CD4-positive, alpha-beta T cell treated with Interleukin-10 for 1 hour (primary cell): ENCODE data around the gene MOGAT2.

ENCODE experiments used
- DNase-seq: peaks from one replicate; pipeline ENCODE4 v3.0.0-alpha.2; 2020

The MOGAT2 gene

GRCh38 chr11:75760243-75760642 lies 42.6 kb downstream of the MOGAT2 start:
- DNase-seq: no peak

DNA sequence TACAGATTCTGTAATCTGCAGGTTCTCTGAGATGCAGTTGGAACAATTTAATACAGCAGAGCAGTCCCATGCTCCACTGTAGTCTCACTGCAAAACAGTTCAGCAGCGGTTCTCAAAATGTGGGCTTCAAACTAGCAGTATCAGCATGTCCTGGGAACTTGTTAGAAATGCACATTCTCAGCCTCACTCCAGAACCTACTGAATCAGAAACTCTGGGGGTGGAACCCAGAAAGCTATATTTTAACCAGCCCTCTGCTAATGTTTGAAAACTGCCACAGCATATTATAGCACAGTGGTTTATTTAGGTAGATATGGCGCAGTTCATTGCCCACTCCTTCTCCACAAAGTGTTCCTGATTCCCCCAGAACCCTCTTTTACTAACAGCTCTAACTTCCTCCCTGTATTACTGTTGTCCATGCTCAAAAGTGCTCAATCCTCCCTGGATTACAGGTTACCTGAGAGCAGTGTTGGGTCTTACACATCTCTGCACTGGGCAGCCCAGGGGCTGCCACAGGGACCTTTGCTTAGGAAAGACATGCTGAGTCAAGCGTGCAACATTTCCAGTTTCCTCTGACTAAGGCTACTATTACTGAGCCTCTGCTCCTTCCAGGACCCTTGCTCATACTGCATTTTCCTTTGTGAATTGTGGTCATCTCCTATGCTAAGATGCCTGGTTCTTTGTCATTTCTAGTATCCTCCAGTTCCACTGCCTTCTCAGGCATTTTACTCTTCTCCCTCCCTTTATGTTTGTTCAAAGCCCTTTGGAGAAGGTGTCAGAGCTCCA lies 43.3 kb downstream of the MOGAT2 start:
- DNase-seq: no peak

GRCh38 chr11:75762158-75762557 lies 44.5 kb downstream of the MOGAT2 start:
- no peak for DNase-seq

GRCh38 chr11:75762885-75763284 lies 45.2 kb downstream of the MOGAT2 start:
- no peak for DNase-seq

DNA sequence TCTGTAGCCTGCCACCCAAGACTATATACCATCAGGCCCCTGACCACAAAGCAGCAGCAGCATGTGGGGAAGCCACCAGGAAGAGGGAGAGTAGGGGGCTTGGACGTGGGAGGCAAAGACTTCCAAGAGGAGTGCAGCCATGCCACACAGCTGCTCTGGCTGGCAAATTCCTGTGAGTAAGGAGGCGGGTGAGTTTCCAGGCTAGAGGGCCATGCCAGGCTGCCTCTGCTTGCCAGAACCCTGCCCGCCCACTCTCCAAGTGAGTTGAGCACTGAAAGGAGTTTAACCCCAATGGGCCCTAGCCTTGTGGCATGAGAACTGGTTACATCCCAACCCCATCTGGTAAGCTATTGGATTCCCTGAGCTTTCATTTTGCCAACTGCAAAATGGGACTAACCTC lies 46.2 kb downstream of the MOGAT2 start:
- DNase-seq: no peak

- DNase-seq: no peak
Measured at GRCh38 chr11:75765116-75765515, 47.5 kb downstream of the MOGAT2 start.

DNA sequence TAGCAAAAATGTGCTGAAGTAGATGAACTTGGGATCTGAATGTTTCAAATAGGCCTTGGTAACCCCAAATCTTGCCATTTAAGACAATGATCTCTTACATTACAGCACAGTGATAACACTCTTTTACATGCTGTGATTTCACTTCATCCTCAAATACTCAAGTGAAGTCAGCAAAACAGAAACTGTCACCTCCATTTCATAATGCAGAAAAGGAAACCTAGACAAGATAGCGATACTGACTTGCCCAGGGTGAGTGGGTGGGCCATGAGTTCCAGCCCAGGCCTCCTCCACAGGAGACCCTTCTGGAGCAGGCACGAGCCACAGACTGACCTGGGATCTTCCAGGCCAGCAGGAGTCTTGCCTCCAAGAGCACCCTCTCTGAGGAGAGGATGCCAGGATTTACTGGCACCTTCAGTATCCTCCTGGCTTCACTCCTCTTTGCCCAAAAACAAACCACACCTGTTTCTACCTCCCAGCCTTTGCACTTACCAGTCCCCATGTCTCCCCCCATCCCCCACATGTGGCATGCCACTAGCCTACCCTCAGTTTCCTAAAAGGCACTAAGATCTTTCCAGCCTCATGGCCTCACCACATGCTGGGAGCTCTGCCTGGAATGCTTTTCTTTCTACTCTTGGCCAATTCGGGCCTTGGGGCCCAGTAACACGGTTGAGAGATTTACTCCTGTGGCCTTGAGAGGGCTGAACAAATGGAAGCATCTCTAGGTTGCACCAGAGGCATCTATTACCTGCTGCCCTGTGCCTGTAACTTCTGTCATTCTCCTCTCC lies 49.0 kb downstream of the MOGAT2 start:
- DNase-seq: no peak

GRCh38 chr11:75767228-75767572 lies 49.6 kb downstream of the MOGAT2 start:
- DNase-seq: no peak

GRCh38 chr11:75767793-75768111 lies 50.1 kb downstream of the MOGAT2 start:
- DNase-seq: no peak

- DNase-seq: peak; percentile 76
Measured at GRCh38 chr11:75768112-75768908, 50.7 kb downstream of the MOGAT2 start, which contains the start of gene DGAT2. DGAT2 (plus strand) TSS chr11:75768778; CDS start chr11:75768992, 214 bp downstream.

DNA sequence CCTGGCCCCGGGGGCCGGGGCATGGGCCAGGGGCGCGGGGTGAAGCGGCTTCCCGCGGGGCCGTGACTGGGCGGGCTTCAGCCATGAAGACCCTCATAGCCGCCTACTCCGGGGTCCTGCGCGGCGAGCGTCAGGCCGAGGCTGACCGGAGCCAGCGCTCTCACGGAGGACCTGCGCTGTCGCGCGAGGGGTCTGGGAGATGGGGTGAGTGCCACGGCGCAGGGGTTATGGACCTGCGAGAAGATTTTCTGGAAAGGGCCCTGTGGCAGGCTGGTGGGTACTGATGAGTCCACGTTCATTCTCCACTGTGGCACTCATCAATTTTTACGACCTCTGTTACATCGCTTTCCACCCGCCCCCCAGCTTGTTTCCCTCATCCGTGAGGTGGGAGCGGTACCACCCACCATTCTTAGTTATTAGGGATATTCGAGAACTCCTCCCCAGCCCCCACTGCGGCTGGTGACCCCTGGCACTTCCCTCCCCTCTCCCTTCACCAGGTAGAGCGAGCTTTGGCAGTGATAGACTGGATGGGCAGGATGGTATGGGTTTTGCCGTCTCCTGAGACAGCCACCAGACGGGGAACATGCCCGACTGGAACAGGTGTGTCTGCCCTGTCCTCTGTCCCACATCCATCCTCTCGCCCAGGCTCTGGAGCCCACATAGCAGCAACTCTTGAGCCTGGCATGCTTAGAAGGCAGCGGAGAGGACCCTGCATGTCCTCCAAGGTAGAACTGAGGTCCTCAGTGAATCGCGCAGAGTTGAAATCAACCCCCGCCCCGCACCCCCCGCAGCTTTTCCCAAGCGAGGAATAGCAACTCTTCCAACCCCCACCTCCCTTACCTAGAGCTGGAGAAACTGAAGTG lies 51.5 kb downstream of the MOGAT2 start:
- no peak for DNase-seq

DNA sequence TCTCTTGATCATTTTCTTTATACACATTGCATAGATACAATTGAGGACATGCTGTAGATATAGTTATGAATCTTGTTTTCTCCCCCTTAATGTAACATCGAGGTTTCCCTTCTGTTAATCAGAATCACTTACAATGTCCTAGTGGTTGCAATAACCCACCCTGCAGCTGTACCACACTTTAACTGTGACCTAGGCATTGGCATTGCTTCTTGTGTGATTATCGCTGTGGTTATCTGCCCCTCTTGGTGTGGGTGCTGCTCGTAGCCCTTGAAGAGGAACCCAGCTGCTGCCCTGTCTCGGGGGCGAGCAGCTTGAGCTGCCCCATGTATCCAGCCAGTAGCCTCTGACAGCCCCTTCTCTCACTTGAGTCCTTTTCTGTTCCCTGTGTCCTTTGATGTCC lies 52.5 kb downstream of the MOGAT2 start:
- DNase-seq: no peak

DNA sequence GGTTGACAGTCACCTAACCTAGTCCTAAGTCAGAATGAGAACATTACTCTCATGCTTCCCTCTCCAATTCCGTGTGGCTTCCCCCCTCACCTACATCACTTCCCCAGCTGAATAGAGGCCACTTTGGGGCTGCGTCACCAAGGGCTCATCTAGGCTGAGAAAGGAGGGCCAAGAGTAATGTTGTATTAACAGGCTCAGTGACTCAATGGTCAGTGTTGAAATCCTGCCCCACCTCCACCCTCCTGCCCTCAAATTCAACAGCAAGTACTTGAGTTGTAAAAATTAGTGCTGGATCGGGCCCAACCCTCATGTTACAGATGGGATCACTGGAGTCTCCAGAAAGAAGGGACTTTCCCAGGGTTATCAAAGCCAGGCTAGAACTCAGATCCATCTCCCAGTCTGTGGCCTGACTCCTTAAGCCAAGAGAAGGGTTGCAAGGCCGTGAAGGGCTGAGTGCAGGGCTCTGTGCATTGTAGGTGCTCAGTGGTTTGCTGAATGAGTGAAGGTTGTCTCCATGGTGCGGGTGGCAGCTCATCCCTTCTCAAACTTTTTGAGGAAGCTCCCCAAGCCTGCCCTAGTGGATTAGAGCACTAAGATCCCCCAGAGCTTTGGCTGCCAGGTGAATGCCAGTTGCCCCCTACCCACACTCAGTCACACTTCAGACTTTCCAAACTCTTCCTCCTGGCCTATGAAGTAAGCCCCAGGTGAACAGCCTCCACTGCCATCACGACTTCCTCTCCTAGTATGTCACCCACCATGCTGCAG lies 54.2 kb downstream of the MOGAT2 start:
- DNase-seq: no peak

DNA sequence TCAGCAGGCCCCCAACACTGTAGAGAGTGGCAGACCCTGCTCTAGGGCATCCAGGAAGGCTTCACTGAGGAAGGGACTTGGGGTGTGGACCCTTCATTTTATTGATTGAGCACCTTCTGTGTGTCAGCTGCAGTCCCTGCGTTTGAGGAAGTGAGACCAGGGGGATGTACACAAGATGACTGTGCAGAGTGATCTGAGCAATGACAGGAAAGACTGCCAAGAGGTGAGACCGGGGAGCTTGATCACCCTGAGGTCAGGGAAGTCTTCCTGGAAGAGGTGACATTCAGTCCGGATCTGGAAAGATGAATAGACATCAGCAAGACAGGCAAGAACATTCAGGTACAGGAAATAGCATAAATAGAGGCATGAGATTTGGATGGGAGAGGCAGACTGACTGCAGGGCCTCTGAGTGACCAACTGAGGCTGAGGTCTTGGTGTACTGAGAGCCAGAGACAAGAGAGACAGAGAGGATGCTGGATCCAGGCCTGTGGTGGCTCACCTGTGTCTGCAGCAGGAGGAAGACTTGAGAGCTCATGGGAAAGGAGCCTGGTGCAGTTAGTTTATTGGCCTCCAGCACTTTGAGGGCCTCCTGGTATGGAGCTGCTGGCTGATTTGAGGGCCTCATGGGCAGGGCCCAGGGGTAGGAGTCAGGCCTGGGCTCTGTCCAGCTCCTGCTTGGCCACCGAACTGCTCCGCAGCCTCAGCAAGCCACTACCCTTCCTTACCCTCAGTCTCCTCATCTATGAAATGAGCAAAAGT lies 56.1 kb downstream of the MOGAT2 start:
- peak; percentile 9 for DNase-seq

- no peak for DNase-seq
Measured at GRCh38 chr11:75775056-75775455, 57.4 kb downstream of the MOGAT2 start.

DNA sequence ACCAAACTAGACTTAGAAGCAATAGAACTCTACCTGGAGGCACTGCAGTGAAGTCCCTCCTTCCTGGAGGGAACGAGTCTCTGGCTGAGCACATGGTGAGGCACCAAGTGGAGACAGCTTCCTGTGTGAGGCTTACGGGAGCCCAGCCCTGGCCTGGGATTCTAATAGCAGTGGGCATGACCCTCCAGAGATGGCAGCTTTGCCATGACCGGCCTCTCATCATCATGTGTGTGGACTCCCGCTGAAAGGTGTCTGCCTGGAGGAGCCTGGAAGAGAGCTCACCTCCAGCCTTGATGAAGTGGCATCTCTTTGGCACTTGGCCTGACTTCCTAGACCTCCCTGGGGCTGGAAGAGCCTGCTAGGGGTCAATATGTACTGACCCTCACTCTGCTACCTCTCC lies 58.9 kb downstream of the MOGAT2 start:
- no peak for DNase-seq

DNA sequence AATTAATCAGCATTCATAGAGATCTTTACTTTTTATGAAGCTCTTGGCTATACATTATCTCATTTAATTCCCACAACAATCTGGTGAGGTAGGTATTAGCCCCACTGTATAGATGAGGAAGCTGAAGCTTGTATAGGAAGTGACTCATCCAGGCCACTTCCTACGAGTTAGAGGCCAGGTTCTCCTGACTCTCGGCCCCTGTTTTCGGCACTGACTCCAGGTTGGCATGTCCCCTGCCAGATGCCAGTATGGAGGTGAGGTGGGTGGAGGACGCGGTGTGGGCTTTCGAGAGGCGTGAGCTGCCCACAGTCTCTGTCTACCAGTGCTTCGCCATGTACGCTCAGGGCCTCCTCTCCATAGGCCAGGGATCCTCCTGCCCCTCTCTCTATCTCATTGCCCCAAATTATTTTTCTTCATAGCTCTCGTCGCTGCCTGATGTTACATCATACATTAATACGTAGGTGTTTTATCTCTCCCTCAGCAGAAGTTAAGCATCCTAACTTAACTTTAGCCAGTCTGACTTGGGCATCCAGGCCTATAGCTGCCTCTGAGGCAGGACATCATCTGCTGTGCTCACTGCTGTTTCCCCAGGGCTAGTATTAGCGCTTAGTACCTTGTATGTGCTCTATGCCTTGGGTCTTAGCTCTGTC lies 59.9 kb downstream of the MOGAT2 start:
- DNase-seq: peak; percentile 14

DNA sequence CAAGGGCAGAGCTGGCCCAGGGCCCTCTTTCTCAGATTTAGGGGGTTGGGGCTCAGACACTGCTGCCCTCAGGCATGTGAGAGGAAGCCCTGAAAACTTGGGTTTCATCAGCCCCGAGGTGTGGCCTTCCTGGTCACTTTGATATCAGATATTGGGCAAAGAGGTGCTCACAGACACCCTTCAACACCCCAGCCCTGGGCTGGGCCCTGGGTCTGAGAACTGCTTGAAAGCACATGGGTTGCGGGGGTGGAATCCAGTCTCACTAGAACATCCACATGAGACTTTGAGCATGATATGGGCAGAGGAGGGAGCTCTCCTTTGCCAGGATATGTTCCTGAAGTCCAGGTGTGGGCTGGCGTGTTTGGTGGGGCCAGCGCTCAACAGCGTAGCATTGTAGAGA lies 61.3 kb downstream of the MOGAT2 start:
- DNase-seq: no peak

GRCh38 chr11:75779960-75780359 lies 62.3 kb downstream of the MOGAT2 start:
- no peak for DNase-seq

DNA sequence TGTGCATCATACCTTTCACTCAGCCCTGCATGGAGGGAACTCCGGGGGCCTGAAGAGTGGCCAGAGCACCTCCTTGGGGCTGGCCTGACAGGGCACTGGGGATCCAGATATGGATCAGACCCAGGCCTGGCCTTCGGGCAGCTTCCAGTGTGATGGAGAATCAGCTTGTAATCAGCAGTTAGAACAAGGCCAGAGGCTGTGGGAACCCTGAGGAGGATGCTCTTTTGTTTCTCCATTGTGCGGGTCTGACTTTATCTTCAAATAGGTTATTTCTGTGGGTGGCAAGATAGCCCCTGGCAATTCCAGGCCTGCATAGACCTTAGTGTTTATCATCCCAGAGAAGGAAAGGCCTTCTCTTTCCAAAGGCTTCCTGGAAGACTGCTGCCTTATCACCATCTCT lies 63.2 kb downstream of the MOGAT2 start:
- DNase-seq: no peak

DNA sequence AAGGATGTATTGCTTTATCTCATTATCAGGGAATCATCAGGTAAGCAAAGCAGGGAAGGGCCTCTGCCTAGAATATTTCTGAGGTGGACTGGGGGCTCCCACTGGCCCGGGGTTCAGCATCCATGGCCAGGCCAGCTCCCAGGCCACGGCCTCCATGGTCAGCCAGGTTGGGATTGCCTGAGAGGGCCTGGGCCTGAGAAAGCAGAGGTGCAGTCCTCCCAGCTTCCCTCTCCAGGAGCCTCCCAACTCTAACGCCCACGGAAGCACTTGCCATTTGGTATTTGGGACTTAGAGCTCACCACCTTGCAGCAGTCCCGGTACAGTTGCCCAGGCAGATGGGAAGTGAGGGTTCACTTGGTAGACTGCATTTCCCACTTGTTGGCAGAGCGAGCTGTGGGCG lies 63.7 kb downstream of the MOGAT2 start:
- no peak for DNase-seq
